ENCODE measurements around the gene TEX19. TPM values are rescaled to one million over a fixed set of nuclear protein-coding genes. Genes with fewer than 3 reads are reported as not detected.

Gene TEX19
- total and polyA plus RNA-seq, 10 of the 15 experiments (the other 5 are each of a cell fraction or from before 2014, with no cell fraction given): 0.03 to 0.32 (median 0.13) TPM; not detected in 3

DNA sequence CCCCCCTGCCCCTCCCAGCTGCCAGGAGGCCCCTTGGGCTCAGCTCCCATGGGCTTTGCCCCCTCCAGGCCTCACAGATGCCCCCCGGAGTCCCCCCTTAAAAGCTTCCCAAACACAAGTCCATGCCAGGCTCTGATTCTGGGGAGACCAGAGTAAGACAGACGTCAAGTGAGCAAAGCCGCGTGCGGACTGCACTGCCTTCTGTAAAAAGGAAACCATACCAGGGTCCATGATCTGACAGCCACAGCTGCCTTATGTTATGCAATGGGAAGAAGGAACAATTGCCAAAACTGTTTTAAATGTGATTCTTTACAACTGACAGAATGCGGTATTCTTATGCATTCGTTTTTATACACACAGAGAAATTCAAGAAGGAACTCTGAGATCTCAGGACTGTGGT, 41.2 kb downstream of the TEX19 start:
- in situ Hi-C loops (cut with MboI): no loop called here
- Histone ChIP-seq H3K4me2 (ENCODE audit: control insufficient read depth, insufficient read depth) (no peak overlapping the region), H2AFZ (ENCODE audit: control insufficient read depth, low read depth, low read length) (no peak overlapping the region), H3K4me1 (ENCODE audit: control insufficient read depth, insufficient read depth, low read length) (peaks cover 6% of the 10 kb centered on the region; the same call in 1 of the 2 replicates), H4K20me1 (ENCODE audit: control insufficient read depth, insufficient read depth) (no peaks in the 10 kb centered on the region), H3K36me3 (ENCODE audit: control insufficient read depth in 2 of 2, insufficient read depth in 2 of 2, low read length in 1 of 2) (peaks cover 2 to 14% of the 10 kb centered on the region in 2 experiments; a peak in 3 of 4 replicates), H3K9ac (ENCODE audit: control insufficient read depth, insufficient read depth, low read length) (no peak overlapping the region), H3K4me3 (no peak overlapping the region), H3K9me3 (replicated peaks; ENCODE audit: control insufficient read depth, insufficient read depth, low read length) (no peaks in the 10 kb centered on the region), H3K27ac (ENCODE audit: control insufficient read depth, insufficient read depth) (no peak overlapping the region), H3K79me2 (ENCODE audit: control insufficient read depth, insufficient read depth, low read length) (no peaks in the 10 kb centered on the region), H3K27me3 (replicated peaks in 1 of 2; ENCODE audit: control insufficient read depth in 2 of 2, insufficient read depth in 2 of 2, low read length in 1 of 2) (no peaks in the 10 kb centered on the region)
- ChIA-PET CTCF (interaction anchor here (0.9 to 1.5 kb wide), 5 partner anchors 33 to 362 kb away, joined by 3 to 4 read pairs (median 3); partner anchors contain the start of gene DCXR), RAD21 (ENCODE audit: unreplicated experiment) (interaction anchor here (0.9 kb wide), 1 partner anchor 49 kb away, joined by 3 read pairs; no protein-coding TSS in a partner anchor), POLR2A (interaction anchor here (1.0 to 1.2 kb wide), 2 partner anchors 19 to 32 kb away, joined by 3 read pairs; no protein-coding TSS in a partner anchor), SMC1A (ENCODE audit: uncharacterized antibody, unreplicated experiment) (interaction anchor here (0.9 to 1.7 kb wide), 5 partner anchors 10 to 245 kb away, joined by 3 to 5 read pairs (median 4); no protein-coding TSS in a partner anchor)
- BruUV-seq (replicated peaks): no TSS peak
- intact Hi-C loops (cut with micrococcal nuclease; ENCODE audit: unreplicated experiment): loop anchor here (5.0 kb wide), 1 partner anchor 33 kb away; no protein-coding TSS in a partner anchor
- 90% methylated on average over 7 of the region's 7 CpGs for WGBS (ENCODE audit: insufficient coverage, insufficient replicate concordance, low lambda C conversion rate, missing lambda C conversion rate)
- ATAC-seq: no peak
- peak; percentile 61 for FAIRE-seq
- DNase-seq (ENCODE audit: low read depth, low spot score): no peak
- TF ChIP-seq, protein P1, sequence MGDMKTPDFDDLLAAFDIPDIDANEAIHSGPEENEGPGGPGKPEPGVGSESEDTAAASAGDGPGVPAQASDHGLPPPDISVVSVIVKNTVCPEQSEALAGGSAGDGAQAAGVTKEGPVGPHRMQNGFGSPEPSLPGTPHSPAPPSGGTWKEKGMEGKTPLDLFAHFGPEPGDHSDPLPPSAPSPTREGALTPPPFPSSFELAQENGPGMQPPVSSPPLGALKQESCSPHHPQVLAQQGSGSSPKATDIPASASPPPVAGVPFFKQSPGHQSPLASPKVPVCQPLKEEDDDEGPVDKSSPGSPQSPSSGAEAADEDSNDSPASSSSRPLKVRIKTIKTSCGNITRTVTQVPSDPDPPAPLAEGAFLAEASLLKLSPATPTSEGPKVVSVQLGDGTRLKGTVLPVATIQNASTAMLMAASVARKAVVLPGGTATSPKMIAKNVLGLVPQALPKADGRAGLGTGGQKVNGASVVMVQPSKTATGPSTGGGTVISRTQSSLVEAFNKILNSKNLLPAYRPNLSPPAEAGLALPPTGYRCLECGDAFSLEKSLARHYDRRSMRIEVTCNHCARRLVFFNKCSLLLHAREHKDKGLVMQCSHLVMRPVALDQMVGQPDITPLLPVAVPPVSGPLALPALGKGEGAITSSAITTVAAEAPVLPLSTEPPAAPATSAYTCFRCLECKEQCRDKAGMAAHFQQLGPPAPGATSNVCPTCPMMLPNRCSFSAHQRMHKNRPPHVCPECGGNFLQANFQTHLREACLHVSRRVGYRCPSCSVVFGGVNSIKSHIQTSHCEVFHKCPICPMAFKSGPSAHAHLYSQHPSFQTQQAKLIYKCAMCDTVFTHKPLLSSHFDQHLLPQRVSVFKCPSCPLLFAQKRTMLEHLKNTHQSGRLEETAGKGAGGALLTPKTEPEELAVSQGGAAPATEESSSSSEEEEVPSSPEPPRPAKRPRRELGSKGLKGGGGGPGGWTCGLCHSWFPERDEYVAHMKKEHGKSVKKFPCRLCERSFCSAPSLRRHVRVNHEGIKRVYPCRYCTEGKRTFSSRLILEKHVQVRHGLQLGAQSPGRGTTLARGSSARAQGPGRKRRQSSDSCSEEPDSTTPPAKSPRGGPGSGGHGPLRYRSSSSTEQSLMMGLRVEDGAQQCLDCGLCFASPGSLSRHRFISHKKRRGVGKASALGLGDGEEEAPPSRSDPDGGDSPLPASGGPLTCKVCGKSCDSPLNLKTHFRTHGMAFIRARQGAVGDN (IDR thresholded peaks at IDR 0.05): no peak
- TF ChIP-seq, protein P2, sequence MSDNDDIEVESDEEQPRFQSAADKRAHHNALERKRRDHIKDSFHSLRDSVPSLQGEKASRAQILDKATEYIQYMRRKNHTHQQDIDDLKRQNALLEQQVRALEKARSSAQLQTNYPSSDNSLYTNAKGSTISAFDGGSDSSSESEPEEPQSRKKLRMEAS (IDR thresholded peaks at IDR 0.05; ENCODE audit: low read depth, low read length): no peak
- TF ChIP-seq EZH2 (IDR thresholded peaks at IDR 0.05; ENCODE audit: borderline replicate concordance, control insufficient read depth, low read depth, low read length) (no peak), TCF7 (IDR thresholded peaks at IDR 0.05; ENCODE audit: borderline replicate concordance) (no peak), SMAD5 (IDR thresholded peaks at IDR 0.05; ENCODE audit: low read depth) (no peak), HDAC2 (IDR thresholded peaks at IDR 0.05) (no peak), CEBPB (IDR thresholded peaks at IDR 0.05; ENCODE audit: borderline replicate concordance in 1 of 2, low read depth in 2 of 2, low read length in 2 of 2) (no peak), CBFB (IDR thresholded peaks at IDR 0.05; ENCODE audit: low read depth) (no peak), SRF (IDR thresholded peaks at IDR 0.05; ENCODE audit: low read depth in 2 of 2, low read length in 2 of 2) (no peak)
- TF ChIP-seq, protein P3, sequence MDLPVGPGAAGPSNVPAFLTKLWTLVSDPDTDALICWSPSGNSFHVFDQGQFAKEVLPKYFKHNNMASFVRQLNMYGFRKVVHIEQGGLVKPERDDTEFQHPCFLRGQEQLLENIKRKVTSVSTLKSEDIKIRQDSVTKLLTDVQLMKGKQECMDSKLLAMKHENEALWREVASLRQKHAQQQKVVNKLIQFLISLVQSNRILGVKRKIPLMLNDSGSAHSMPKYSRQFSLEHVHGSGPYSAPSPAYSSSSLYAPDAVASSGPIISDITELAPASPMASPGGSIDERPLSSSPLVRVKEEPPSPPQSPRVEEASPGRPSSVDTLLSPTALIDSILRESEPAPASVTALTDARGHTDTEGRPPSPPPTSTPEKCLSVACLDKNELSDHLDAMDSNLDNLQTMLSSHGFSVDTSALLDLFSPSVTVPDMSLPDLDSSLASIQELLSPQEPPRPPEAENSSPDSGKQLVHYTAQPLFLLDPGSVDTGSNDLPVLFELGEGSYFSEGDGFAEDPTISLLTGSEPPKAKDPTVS (IDR thresholded peaks at IDR 0.05; ENCODE audit: low read depth, low read length): no peak
- TF ChIP-seq, protein P4, sequence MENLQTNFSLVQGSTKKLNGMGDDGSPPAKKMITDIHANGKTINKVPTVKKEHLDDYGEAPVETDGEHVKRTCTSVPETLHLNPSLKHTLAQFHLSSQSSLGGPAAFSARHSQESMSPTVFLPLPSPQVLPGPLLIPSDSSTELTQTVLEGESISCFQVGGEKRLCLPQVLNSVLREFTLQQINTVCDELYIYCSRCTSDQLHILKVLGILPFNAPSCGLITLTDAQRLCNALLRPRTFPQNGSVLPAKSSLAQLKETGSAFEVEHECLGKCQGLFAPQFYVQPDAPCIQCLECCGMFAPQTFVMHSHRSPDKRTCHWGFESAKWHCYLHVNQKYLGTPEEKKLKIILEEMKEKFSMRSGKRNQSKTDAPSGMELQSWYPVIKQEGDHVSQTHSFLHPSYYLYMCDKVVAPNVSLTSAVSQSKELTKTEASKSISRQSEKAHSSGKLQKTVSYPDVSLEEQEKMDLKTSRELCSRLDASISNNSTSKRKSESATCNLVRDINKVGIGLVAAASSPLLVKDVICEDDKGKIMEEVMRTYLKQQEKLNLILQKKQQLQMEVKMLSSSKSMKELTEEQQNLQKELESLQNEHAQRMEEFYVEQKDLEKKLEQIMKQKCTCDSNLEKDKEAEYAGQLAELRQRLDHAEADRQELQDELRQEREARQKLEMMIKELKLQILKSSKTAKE (IDR thresholded peaks at IDR 0.05; ENCODE audit: low read depth, poor library complexity, severe bottlenecking): no peak
- TF ChIP-seq, protein P5, sequence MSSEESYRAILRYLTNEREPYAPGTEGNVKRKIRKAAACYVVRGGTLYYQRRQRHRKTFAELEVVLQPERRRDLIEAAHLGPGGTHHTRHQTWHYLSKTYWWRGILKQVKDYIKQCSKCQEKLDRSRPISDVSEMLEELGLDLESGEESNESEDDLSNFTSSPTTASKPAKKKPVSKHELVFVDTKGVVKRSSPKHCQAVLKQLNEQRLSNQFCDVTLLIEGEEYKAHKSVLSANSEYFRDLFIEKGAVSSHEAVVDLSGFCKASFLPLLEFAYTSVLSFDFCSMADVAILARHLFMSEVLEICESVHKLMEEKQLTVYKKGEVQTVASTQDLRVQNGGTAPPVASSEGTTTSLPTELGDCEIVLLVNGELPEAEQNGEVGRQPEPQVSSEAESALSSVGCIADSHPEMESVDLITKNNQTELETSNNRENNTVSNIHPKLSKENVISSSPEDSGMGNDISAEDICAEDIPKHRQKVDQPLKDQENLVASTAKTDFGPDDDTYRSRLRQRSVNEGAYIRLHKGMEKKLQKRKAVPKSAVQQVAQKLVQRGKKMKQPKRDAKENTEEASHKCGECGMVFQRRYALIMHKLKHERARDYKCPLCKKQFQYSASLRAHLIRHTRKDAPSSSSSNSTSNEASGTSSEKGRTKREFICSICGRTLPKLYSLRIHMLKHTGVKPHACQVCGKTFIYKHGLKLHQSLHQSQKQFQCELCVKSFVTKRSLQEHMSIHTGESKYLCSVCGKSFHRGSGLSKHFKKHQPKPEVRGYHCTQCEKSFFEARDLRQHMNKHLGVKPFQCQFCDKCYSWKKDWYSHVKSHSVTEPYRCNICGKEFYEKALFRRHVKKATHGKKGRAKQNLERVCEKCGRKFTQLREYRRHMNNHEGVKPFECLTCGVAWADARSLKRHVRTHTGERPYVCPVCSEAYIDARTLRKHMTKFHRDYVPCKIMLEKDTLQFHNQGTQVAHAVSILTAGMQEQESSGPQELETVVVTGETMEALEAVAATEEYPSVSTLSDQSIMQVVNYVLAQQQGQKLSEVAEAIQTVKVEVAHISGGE (CRISPR knock-in tag; IDR thresholded peaks at IDR 0.05): no peak
